ENCODE data around the gene TH. TPM values are rescaled to one million over a fixed set of nuclear protein-coding genes. Genes with fewer than 3 reads are reported as not detected.

TH gene
- total and polyA plus RNA-seq, 2 experiments from 2014 or later: 0.34 TPM; not detected in 1

- TF ChIP-seq ZNF462 (CRISPR knock-in tag; IDR thresholded peaks at IDR 0.05) (no peak), REST (IDR thresholded peaks at IDR 0.05; ENCODE audit: unreplicated experiment) (no peak), JUNB (IDR thresholded peaks at IDR 0.05; ENCODE audit: unreplicated experiment) (no peak), NANOG (IDR thresholded peaks at IDR 0.05; ENCODE audit: borderline replicate concordance) (no peak), CREB1 (CRISPR knock-in tag; IDR thresholded peaks at IDR 0.05; ENCODE audit: low read depth) (no peak), ETS1 (IDR thresholded peaks at IDR 0.05) (no peak), STAT1 (IDR thresholded peaks at IDR 0.05; ENCODE audit: unreplicated experiment) (no peak), ZNF331 (CRISPR knock-in tag; IDR thresholded peaks at IDR 0.05; ENCODE audit: low read depth) (no peak), EZH2phosphoT487 (IDR thresholded peaks at IDR 0.05; ENCODE audit: unreplicated experiment) (no peak)
Observed at GRCh38 chr11:2191883-2192282, 20.3 kb upstream of the TH start (continued).

All from GM23338 (cell line).